ENCODE measurements around the gene WNT5B. TPM values are rescaled to one million over a fixed set of nuclear protein-coding genes. Genes with fewer than 3 reads are reported as not detected.

Gene WNT5B
- total and polyA plus RNA-seq, 2 donors (not counting 3 experiments of a cell fraction or from before 2014, with no cell fraction given), result not detected

GRCh38 chr12:1640328-1641234 is 11.6 kb downstream of the WNT5B start:
- Histone ChIP-seq H3K36me3 (ENCODE audit: control insufficient read depth in 2 of 2, extremely low read depth in 1 of 2, insufficient read depth in 2 of 2, low read length in 2 of 2) (no peaks in the 10 kb centered on the region), H2AFZ (ENCODE audit: low read depth, low read length) (no peak overlapping the region), H3K9me3 (replicated peaks; ENCODE audit: control insufficient read depth, insufficient read depth, low read length) (no peaks in the 10 kb centered on the region), H3K9ac (replicated peaks; ENCODE audit: extremely low read depth, insufficient read depth, low read length) (no peak overlapping the region), H3K4me3 (replicated peaks in 1 of 3; ENCODE audit: insufficient read depth in 1 of 3, low read depth in 1 of 3, low read length in 3 of 3) (no peak overlapping the region), H4K20me1 (replicated peaks; ENCODE audit: control insufficient read depth, extremely low read depth, insufficient read depth, low read length) (no peaks in the 10 kb centered on the region), H3K27me3 (ENCODE audit: control insufficient read depth in 2 of 2, insufficient read depth in 2 of 2, low read length in 2 of 2) (peaks cover 13 to 18% of the 10 kb centered on the region in 2 experiments), H3K27ac (ENCODE audit: insufficient read depth, low read depth, low read length) (no peak overlapping the region), H3K79me2 (ENCODE audit: control insufficient read depth, insufficient read depth, low read length) (no peaks in the 10 kb centered on the region), H3K4me1 (ENCODE audit: control insufficient read depth, extremely low read depth, insufficient read depth, low read length) (no peaks in the 10 kb centered on the region), H3K4me2 (ENCODE audit: insufficient read depth, low read length) (no peak overlapping the region), H3K9me1 (replicated peaks; ENCODE audit: control insufficient read depth, extremely low read depth, insufficient read depth, low read length) (no peaks in the 10 kb centered on the region)
- ChIA-PET POLR2A (no interaction called here), CTCF (interaction anchor here (1.1 to 1.8 kb wide), 2 partner anchors 150 to 299 kb away, joined by 4 to 13 read pairs; no protein-coding TSS in a partner anchor)
- intact Hi-C loops (cut with micrococcal nuclease), result no loop called here
- TF ChIP-seq JUN (IDR thresholded peaks at IDR 0.05; ENCODE audit: borderline replicate concordance, insufficient read depth, insufficient read length, low read depth), result no peak
- no peak for TF ChIP-seq CTCF (IDR thresholded peaks at IDR 0.05; ENCODE audit: extremely low read depth in 1 of 2, insufficient read depth in 1 of 2, low read depth in 1 of 2, low read length in 2 of 2)
- no peak for TF ChIP-seq EZH2 (IDR thresholded peaks at IDR 0.05; ENCODE audit: borderline replicate concordance, low read depth, low read length, severe bottlenecking)
- TF ChIP-seq, protein P1, sequence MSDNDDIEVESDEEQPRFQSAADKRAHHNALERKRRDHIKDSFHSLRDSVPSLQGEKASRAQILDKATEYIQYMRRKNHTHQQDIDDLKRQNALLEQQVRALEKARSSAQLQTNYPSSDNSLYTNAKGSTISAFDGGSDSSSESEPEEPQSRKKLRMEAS (IDR thresholded peaks at IDR 0.05; ENCODE audit: insufficient read depth, insufficient read length), result no peak
- TF ChIP-seq POLR2AphosphoS5 (IDR thresholded peaks at IDR 0.05; ENCODE audit: insufficient read depth, low read depth, low read length), result no peak
- no peak for TF ChIP-seq POLR2A (IDR thresholded peaks at IDR 0.05; ENCODE audit: low read depth, low read length)
- TF ChIP-seq FOS (IDR thresholded peaks at IDR 0.05; ENCODE audit: borderline replicate concordance, insufficient read depth, low read length), result no peak
- TF ChIP-seq GATA2 (IDR thresholded peaks at IDR 0.05; ENCODE audit: insufficient read depth, insufficient read length, low read depth, low read length), result no peak
- TF ChIP-seq MYC (IDR thresholded peaks at IDR 0.05; ENCODE audit: low read depth, low read length), result no peak
- DNase-seq (ENCODE audit: low read depth, low spot score) (no peak), FAIRE-seq (no peak)
- dilution Hi-C loops (cut with MboI; ENCODE audit: extremely low pct_ligation_motif_present, low sequenced_read_pairs), result loop anchor here (25.0 kb wide), 1 partner anchor 297 kb away; no protein-coding TSS in a partner anchor
- BruUV-seq (replicated peaks), result no TSS peak
